GM23338 (cell line): ENCODE measurements around the gene ALG9. TPM values are rescaled to one million over a fixed set of nuclear protein-coding genes. Genes with fewer than 3 reads are reported as not detected.

ENCODE experiments used
- ATAC-seq: fragments of 200-7000 bp; cut with Tn5 transposase; 3 replicates; pipeline ENCODE4 v1.9.1; 2020
- DNase-seq: peaks from one replicate; pipeline ENCODE4 v3.0.0-alpha.2; 2015; ENCODE audit warnings: low spot score
- H2AFZ ChIP-seq: fragments of 200-600 bp; sonication (generic); 2 replicates; pipeline ENCODE4 v1.8.0; 2016; ENCODE audit warnings: antibody characterized with exemption, mild to moderate bottlenecking, moderate library complexity
- H3F3A ChIP-seq: fragments of 200-600 bp; sonication (generic); replicated peaks from 2 replicates; pipeline ENCODE4 v1.8.0; 2017; ENCODE audit warnings: antibody characterized with exemption, mixed run types, low read depth
- H3K27ac ChIP-seq: fragments of 200-600 bp; sonication (generic); 2 replicates; pipeline ENCODE4 v1.6.1; 2016; ENCODE audit warnings: low read depth
- H3K27me3 ChIP-seq: fragments of 200-600 bp; sonication (generic); 2 replicates; pipeline ENCODE4 v1.8.0; 2016; ENCODE audit warnings: mild to moderate bottlenecking, mixed run types, moderate library complexity; ENCODE audit not compliant: insufficient read depth
- H3K36me3 ChIP-seq: fragments of 200-600 bp; sonication (generic); 2 replicates; pipeline ENCODE4 v1.8.0; 2016; ENCODE audit warnings: mild to moderate bottlenecking; ENCODE audit not compliant: insufficient read depth
- H3K4me1 ChIP-seq: fragments of 200-600 bp; sonication (generic); 2 replicates; pipeline ENCODE4 v1.8.0; 2016; ENCODE audit warnings: mild to moderate bottlenecking, moderate library complexity; ENCODE audit not compliant: insufficient read depth
- H3K4me2 ChIP-seq: fragments of 200-600 bp; sonication (generic); 2 replicates; pipeline ENCODE4 v1.7.1; 2017; ENCODE audit warnings: mixed run types
- H3K4me3 ChIP-seq: fragments of 200-600 bp; sonication (generic); 2 replicates; pipeline ENCODE4 v1.6.1; 2016; ENCODE audit warnings: mixed run types
- H3K79me2 ChIP-seq: fragments of 200-600 bp; sonication (generic); replicated peaks from 2 replicates; pipeline ENCODE4 v1.8.0; 2017; ENCODE audit warnings: mild to moderate bottlenecking; ENCODE audit not compliant: insufficient read depth
- H3K9me2 ChIP-seq: fragments of 200-600 bp; sonication (generic); 2 replicates; pipeline ENCODE4 v1.8.0; 2017; ENCODE audit not compliant: insufficient read depth
- H4K20me1 ChIP-seq: fragments of 200-600 bp; sonication (generic); replicated peaks from 2 replicates; pipeline ENCODE4 v1.8.0; 2017; ENCODE audit warnings: mild to moderate bottlenecking; ENCODE audit not compliant: insufficient read depth
- H3K27ac Mint-ChIP-seq: 2 replicates; pipeline ENCODE4 v1.8.0; 2020; ENCODE audit warnings: inconsistent platforms, mild to moderate bottlenecking, moderate library complexity, mixed read lengths
- H3K27me3 Mint-ChIP-seq: 3 replicates; pipeline ENCODE4 v1.8.0; 2022; ENCODE audit warnings: low read depth, mild to moderate bottlenecking, moderate library complexity, mixed read lengths, inconsistent platforms; ENCODE audit not compliant: insufficient read depth, poor library complexity
- H3K36me3 Mint-ChIP-seq: 3 replicates; pipeline ENCODE4 v1.8.0; 2021; ENCODE audit warnings: low read depth, mild to moderate bottlenecking, inconsistent platforms, moderate library complexity, mixed read lengths
- H3K4me1 Mint-ChIP-seq: 3 replicates; pipeline ENCODE4 v1.8.0; 2020; ENCODE audit warnings: mild to moderate bottlenecking, inconsistent platforms, mixed read lengths
- H3K4me3 Mint-ChIP-seq: 3 replicates; pipeline ENCODE4 v1.8.0; 2021; ENCODE audit warnings: moderate library complexity, mild to moderate bottlenecking, inconsistent platforms, mixed read lengths
- H3K9me3 Mint-ChIP-seq: 3 replicates; pipeline ENCODE4 v1.8.0; 2020; ENCODE audit warnings: moderate library complexity, mild to moderate bottlenecking, inconsistent platforms, mixed read lengths
- JUNB ChIP-seq: IDR thresholded peaks from one replicate; pipeline ENCODE4 v1.6.1; 2016; ENCODE audit warnings: antibody characterized with exemption; ENCODE audit not compliant: unreplicated experiment
- POLR2AphosphoS5 ChIP-seq: IDR thresholded peaks from 2 replicates; pipeline ENCODE4 v1.6.1; 2016; ENCODE audit warnings: antibody characterized with exemption, low read depth
- STAT1 ChIP-seq: IDR thresholded peaks from one replicate; pipeline ENCODE4 v1.6.1; 2016; ENCODE audit warnings: antibody characterized with exemption; ENCODE audit not compliant: unreplicated experiment
- ZNF331 ChIP-seq: fragments of 250-450 bp; sonication (Bioruptor Pico); IDR thresholded peaks from 2 replicates; pipeline ENCODE4 v1.5.0; 2020; ENCODE audit warnings: low read depth, mild to moderate bottlenecking, moderate library complexity
- polyA plus RNA-seq: library from polyadenylated mRNA; unstranded; fragments of >200 nt; fragmentation: Nextera tagmentation; extraction: Ambion mirVana; gene quantifications from 2 replicates; pipeline ENCODE4 v1.2.1, GENCODE V29; 2016
- total RNA-seq: library from RNA; depleted of rRNA; stranded (reverse); fragments of >200 nt; shearing (Covaris generic); gene quantifications from 2 replicates; pipeline ENCODE4 v1.2.3, GENCODE V29; 2014
- TF ChIP-seq, protein P1 (sequence below), 2 experiments: fragments of 200-600 bp in 1 of 2; sonication (generic) in 1 of 2; conservative IDR thresholded peaks; 2 replicates each; pipeline versions ENCODE4 v1.5.1 to v1.6.1; 2016 to 2017; ENCODE audit warnings: antibody characterized with exemption in 2 of 2, low read depth in 2 of 2, mild to moderate bottlenecking in 2 of 2, moderate library complexity in 1 of 2
- TF ChIP-seq, protein P2 (sequence below): fragments of 250-450 bp; sonication (Bioruptor Pico); IDR thresholded peaks from 2 replicates; pipeline ENCODE4 v1.5.0; 2020; ENCODE audit warnings: mild to moderate bottlenecking, moderate library complexity
- TF ChIP-seq, protein P3 (sequence below): IDR thresholded peaks from 2 replicates; pipeline ENCODE4 v1.6.1; 2016; ENCODE audit warnings: antibody characterized with exemption

The ALG9 gene
- total and polyA plus RNA-seq, 2 experiments from 2014 or later: 25.4 to 31.1 TPM

DNA sequence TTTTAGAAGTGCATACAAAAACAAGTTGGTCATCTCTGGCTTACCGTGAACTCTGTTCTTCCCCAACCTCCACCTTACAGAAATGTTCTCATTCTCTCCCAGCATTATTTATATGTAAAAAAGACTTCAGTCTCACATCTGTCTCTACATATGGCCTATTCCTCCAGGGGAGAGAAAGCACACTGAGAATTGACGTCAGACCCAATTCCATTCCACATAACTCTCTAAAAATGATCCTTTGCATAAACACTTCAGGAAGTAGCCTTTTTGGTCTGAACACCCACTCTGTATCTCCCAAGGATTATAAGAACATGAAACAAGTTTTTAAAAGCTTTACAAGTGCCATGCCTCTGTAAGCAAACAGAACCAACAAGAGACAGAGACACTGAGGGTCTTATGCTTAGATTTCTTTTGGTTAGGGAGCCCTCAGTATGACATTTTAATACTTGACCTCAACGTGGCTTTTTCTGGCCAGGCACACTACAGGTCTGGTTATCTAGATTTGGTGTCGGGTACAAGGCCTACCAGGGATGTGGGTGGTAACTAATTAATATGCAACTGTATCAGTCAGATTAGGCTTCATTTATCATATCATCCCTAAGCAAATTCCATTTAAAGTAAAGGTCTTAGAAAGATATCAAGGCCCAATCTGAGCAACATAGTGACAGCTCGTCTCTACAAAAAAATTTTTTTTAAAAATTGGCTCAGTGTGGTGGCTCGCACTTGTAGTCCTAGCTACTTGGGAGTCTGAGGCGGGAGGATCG, 56.6 kb downstream of the ALG9 start:
- Histone ChIP-seq H4K20me1 (no peaks in the 10 kb centered on the region), H3K36me3 (no peaks in the 10 kb centered on the region), H3K4me2 (no peak overlapping the region), H2AFZ (no peak overlapping the region), H3F3A (no peaks in the 10 kb centered on the region), H3K27ac (0 out of 2 replicates have a peak overlapping the region, but pooled peaks have one; percentile 40), H3K4me1 (no peaks in the 10 kb centered on the region), H3K27me3 (no peaks in the 10 kb centered on the region), H3K9me2 (no peaks in the 10 kb centered on the region), H3K79me2 (no peaks in the 10 kb centered on the region), H3K4me3 (no peak overlapping the region)
- DNase-seq (no peak), ATAC-seq (no peak)
- Mint-ChIP-seq H3K9me3 (no peaks in the 10 kb centered on the region), H3K27ac (no peak overlapping the region; the same call in 1 of the 2 replicates), H3K4me3 (no peak overlapping the region), H3K4me1 (peaks cover 8% of the 10 kb centered on the region), H3K36me3 (no peaks in the 10 kb centered on the region), H3K27me3 (peaks cover 5% of the 10 kb centered on the region)
- no peak for TF ChIP-seq JUNB

DNA sequence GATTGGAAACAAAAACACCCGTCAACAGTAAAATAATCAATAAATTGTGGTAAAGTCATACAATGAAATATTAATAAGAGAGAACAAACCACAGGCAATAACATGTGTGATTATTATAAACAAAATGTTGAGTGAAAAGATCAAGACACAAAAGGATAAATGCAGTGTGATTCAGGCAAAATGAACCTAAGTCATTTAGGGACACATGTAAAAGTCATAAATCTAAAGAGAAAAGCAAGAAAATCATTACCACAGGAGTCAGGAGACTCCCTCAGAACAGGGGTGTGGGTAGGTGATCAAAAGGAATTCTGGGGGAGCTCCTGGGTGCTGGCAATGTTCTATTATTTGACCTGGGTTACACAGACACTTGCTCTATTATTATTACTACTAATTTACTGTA, 57.3 kb downstream of the ALG9 start:
- Mint-ChIP-seq H3K4me1 (peaks cover 8% of the 10 kb centered on the region), H3K27me3 (peaks cover 5% of the 10 kb centered on the region), H3K36me3 (no peaks in the 10 kb centered on the region), H3K27ac (no peak overlapping the region), H3K9me3 (no peaks in the 10 kb centered on the region), H3K4me3 (no peak overlapping the region)
- no peaks in the 10 kb centered on the region for H3F3A ChIP-seq
- H3K4me1 ChIP-seq: no peaks in the 10 kb centered on the region
- TF ChIP-seq, protein P1, sequence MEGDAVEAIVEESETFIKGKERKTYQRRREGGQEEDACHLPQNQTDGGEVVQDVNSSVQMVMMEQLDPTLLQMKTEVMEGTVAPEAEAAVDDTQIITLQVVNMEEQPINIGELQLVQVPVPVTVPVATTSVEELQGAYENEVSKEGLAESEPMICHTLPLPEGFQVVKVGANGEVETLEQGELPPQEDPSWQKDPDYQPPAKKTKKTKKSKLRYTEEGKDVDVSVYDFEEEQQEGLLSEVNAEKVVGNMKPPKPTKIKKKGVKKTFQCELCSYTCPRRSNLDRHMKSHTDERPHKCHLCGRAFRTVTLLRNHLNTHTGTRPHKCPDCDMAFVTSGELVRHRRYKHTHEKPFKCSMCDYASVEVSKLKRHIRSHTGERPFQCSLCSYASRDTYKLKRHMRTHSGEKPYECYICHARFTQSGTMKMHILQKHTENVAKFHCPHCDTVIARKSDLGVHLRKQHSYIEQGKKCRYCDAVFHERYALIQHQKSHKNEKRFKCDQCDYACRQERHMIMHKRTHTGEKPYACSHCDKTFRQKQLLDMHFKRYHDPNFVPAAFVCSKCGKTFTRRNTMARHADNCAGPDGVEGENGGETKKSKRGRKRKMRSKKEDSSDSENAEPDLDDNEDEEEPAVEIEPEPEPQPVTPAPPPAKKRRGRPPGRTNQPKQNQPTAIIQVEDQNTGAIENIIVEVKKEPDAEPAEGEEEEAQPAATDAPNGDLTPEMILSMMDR (conservative IDR thresholded peaks at IDR 0.05; ENCODE audit: low read depth in 2 of 2): no peak
- TF ChIP-seq POLR2AphosphoS5: no peak
- TF ChIP-seq, protein P2, sequence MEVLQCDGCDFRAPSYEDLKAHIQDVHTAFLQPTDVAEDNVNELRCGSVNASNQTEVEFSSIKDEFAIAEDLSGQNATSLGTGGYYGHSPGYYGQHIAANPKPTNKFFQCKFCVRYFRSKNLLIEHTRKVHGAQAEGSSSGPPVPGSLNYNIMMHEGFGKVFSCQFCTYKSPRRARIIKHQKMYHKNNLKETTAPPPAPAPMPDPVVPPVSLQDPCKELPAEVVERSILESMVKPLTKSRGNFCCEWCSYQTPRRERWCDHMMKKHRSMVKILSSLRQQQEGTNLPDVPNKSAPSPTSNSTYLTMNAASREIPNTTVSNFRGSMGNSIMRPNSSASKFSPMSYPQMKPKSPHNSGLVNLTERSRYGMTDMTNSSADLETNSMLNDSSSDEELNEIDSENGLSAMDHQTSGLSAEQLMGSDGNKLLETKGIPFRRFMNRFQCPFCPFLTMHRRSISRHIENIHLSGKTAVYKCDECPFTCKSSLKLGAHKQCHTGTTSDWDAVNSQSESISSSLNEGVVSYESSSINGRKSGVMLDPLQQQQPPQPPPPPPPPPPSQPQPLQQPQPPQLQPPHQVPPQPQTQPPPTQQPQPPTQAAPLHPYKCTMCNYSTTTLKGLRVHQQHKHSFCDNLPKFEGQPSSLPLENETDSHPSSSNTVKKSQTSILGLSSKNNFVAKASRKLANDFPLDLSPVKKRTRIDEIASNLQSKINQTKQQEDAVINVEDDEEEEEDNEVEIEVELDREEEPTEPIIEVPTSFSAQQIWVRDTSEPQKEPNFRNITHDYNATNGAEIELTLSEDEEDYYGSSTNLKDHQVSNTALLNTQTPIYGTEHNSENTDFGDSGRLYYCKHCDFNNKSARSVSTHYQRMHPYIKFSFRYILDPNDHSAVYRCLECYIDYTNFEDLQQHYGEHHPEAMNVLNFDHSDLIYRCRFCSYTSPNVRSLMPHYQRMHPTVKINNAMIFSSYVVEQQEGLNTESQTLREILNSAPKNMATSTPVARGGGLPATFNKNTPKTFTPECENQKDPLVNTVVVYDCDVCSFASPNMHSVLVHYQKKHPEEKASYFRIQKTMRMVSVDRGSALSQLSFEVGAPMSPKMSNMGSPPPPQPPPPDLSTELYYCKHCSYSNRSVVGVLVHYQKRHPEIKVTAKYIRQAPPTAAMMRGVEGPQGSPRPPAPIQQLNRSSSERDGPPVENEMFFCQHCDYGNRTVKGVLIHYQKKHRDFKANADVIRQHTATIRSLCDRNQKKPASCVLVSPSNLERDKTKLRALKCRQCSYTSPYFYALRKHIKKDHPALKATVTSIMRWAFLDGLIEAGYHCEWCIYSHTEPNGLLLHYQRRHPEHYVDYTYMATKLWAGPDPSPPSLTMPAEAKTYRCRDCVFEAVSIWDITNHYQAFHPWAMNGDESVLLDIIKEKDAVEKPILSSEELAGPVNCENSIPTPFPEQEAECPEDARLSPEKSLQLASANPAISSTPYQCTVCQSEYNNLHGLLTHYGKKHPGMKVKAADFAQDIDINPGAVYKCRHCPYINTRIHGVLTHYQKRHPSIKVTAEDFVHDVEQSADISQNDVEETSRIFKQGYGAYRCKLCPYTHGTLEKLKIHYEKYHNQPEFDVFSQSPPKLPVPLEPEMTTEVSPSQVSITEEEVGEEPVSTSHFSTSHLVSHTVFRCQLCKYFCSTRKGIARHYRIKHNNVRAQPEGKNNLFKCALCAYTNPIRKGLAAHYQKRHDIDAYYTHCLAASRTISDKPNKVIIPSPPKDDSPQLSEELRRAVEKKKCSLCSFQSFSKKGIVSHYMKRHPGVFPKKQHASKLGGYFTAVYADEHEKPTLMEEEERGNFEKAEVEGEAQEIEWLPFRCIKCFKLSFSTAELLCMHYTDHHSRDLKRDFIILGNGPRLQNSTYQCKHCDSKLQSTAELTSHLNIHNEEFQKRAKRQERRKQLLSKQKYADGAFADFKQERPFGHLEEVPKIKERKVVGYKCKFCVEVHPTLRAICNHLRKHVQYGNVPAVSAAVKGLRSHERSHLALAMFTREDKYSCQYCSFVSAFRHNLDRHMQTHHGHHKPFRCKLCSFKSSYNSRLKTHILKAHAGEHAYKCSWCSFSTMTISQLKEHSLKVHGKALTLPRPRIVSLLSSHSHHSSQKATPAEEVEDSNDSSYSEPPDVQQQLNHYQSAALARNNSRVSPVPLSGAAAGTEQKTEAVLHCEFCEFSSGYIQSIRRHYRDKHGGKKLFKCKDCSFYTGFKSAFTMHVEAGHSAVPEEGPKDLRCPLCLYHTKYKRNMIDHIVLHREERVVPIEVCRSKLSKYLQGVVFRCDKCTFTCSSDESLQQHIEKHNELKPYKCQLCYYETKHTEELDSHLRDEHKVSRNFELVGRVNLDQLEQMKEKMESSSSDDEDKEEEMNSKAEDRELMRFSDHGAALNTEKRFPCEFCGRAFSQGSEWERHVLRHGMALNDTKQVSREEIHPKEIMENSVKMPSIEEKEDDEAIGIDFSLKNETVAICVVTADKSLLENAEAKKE: no peak
- TF ChIP-seq, protein P3, sequence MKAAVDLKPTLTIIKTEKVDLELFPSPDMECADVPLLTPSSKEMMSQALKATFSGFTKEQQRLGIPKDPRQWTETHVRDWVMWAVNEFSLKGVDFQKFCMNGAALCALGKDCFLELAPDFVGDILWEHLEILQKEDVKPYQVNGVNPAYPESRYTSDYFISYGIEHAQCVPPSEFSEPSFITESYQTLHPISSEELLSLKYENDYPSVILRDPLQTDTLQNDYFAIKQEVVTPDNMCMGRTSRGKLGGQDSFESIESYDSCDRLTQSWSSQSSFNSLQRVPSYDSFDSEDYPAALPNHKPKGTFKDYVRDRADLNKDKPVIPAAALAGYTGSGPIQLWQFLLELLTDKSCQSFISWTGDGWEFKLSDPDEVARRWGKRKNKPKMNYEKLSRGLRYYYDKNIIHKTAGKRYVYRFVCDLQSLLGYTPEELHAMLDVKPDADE: no peak
- TF ChIP-seq STAT1: no peak
- no peak for TF ChIP-seq ZNF331 (CRISPR knock-in tag)
- no peaks in the 10 kb centered on the region for H4K20me1 ChIP-seq
- H3K27ac ChIP-seq: no peak overlapping the region
- no peaks in the 10 kb centered on the region for H3K36me3 ChIP-seq
- no peak overlapping the region for H3K4me2 ChIP-seq
- H3K4me3 ChIP-seq: no peak overlapping the region
- H3K27me3 ChIP-seq: no peaks in the 10 kb centered on the region
- DNase-seq (no peak), ATAC-seq (no peak)
- H3K79me2 ChIP-seq: no peaks in the 10 kb centered on the region
- no peak overlapping the region for H2AFZ ChIP-seq
- H3K9me2 ChIP-seq: no peaks in the 10 kb centered on the region
